Neural progenitor cell (in vitro differentiated cells): ENCODE results near the gene EXD2.

Experiments used
- CTCF ChIP-seq: fragments of 200-600 bp; sonication (generic); IDR thresholded peaks from 2 replicates; pipeline ENCODE4 v1.5.1; 2017; ENCODE audit warnings: antibody characterized with exemption, mild to moderate bottlenecking
- EZH2 ChIP-seq: fragments of 200-600 bp; sonication (generic); IDR thresholded peaks from 2 replicates; pipeline ENCODE4 v1.6.1; 2017; ENCODE audit warnings: antibody characterized with exemption, mild to moderate bottlenecking, moderate library complexity

GRCh38 chr14:69284170-69284569 lies 92.9 kb downstream of the EXD2 start:
- TF ChIP-seq CTCF (no peak), EZH2 (no peak)
